GM19023 (cell line): ENCODE results near the gene PRR36.
"Not testable (repeated sequence)": the region's sequence is repeated elsewhere in the genome, so short reads cannot be mapped to it uniquely, and the experiment has no call there.

ENCODE experiments used
- ATAC-seq: cut with Tn5 transposase; IDR thresholded peaks from one replicate; pipeline ENCODE4 v1.9.1; 2021; ENCODE audit warnings: mild to moderate bottlenecking, moderate library complexity; ENCODE audit not compliant: unreplicated experiment

PRR36 gene

DNA sequence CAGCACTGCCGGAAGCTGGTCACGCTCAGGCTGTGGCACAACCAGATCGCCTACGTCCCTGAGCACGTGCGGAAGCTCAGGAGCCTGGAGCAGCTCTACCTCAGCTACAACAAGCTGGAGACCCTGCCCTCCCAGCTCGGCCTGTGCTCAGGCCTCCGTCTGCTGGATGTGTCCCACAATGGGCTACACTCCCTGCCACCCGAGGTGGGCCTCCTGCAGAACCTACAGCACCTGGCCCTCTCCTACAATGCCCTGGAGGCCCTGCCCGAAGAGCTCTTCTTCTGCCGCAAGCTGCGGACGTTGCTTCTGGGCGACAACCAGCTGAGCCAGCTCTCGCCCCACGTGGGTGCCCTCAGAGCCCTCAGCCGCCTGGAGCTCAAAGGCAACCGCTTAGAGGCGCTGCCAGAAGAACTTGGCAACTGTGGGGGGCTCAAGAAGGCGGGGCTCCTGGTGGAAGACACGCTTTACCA lies 26.2 kb upstream of the PRR36 start:
- ATAC-seq, result no peak

DNA sequence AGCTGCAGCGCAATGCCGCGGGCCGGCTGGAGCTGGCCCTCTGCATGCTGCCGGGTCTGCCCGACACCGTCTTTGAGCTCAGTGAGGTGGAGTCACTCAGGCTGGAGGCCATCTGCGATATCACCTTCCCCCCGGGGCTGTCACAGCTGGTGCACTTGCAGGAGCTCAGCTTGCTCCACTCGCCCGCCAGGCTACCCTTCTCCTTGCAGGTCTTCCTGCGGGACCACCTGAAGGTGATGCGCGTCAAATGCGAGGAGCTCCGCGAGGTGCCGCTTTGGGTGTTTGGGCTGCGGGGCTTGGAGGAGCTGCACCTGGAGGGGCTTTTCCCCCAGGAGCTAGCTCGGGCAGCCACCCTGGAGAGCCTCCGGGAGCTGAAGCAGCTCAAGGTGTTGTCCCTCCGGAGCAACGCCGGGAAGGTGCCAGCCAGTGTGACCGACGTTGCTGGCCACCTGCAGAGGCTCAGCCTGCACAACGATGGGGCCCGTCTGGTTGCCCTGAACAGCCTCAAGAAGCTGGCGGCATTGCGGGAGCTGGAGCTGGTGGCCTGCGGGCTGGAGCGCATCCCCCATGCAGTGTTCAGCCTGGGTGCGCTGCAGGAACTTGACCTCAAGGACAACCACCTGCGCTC lies 25.7 kb upstream of the PRR36 start:
- no peak for ATAC-seq

DNA sequence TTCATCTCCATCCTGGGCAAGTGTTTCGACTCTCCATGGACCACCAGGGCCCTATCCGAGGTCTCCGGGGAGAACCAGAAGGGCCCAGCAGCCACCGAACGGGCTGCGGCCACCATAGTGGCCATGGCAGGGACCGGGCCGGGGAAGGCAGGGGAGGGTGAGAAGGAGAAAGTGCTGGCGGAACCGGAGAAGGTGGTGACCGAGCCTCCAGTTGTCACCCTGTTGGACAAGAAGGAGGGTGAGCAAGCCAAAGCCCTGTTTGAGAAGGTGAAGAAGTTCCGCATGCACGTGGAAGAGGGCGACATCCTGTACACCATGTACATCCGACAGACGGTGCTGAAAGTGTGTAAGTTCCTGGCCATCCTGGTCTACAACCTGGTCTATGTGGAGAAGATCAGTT lies 24.8 kb upstream of the PRR36 start:
- no peak for ATAC-seq

DNA sequence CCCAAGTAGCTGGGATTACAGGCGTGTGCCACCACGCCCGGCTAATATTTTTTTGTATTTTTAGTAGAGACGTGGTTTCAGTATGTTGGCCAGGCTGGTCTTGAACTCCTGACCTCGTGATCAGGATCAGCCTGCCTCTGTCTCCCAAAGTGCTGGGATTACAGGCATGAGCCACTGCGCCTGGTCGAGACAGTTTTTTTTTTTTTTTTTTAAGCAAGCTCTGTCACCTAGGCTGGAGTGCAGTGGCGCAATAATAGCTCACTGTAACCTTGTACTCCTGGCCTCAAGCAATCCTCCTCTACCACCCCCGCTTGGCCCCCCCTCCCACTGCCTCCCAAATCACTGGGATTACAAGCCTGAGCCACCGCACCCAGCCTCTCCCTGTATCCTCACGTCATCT lies 23.1 kb upstream of the PRR36 start:
- no peak for ATAC-seq

DNA sequence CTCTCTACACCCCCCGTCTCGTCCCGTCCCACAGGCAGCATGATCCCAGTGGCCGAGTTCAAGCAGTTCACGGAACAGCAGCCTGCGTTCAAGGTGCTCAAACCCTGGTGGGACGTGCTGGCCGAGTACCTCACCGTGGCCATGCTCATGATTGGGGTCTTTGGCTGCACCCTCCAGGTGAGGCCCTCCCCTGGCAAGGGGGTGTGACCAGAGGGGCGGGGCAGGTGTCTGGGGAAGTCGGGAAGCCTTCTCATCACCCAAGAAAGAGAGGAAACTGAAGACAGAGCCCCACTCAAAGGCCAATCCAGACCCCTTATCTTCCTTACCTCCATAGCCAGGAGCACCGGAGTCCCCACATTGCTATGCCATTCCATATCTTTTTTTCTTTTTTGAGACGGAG lies 21.4 kb upstream of the PRR36 start:
- no peak for ATAC-seq

DNA sequence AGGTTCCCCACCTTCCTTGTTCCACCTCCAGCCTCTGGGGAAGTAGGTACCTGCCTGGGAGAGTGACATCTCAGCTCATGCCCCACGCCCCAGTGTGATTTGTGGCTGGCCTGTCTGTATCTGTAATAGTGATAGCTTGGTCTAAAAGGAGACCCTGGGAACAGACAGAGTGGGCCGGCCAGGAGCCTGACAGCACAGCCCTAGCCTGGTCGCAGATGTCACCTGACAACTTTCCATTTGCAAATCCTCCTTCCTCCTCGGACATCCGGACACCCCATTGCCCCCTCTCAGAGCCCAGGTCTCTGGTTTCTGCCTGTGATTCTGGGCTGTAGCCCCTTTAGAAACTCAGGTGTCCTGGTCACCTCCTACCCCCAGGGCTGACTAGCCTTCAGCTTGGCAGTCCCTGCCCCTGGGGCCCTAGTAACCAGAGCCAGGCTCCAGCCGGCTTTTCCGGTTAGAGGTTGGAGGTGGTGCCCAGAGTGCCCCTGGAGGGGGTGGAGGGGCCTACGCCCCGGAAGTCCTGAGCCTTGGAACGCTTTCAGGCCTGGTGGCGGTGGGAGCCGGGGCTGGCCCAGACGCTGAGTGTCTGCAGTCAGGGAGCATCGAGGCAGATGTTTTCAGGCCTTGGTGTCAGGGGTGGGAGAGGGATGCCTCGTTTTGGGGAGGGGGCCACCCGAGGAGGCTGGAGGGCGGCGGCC lies 20.6 kb upstream of the PRR36 start:
- no peak for ATAC-seq

DNA sequence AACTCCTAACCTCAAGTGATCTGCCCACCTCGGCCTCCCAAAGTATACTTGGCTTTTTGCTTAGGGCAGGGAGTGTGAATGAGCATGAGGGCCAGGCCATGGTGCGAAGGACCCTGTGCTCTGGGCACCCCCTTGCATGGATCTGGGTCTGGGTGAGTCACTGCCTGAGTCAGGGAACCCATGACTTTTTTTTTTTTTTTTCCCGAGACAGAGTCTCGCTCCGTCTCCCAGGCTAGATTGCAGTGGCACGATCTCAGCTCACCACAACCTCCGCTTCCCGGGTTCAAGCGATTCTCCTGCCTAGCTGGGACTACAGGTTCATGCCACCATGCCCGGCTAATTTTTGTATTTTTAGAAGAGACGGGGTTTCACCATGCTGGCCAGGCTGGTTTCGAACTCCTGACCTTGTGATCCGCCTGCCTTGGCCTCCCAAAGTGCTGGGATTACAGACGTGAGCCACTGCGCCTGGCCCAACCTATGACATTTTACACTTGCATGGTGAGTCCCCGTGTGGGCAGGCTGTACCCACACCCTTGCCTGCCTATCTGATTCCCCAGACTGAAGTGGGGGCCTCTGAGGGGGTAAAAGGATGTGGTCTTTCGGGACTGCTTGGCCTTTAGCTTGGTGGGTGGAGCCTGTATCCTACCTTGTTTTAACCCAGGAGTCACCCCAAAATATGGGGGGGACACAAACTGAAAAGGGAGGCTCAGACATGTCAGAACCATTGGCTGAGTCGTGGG lies 19.3 kb upstream of the PRR36 start:
- ATAC-seq, result not testable (repeated sequence)

DNA sequence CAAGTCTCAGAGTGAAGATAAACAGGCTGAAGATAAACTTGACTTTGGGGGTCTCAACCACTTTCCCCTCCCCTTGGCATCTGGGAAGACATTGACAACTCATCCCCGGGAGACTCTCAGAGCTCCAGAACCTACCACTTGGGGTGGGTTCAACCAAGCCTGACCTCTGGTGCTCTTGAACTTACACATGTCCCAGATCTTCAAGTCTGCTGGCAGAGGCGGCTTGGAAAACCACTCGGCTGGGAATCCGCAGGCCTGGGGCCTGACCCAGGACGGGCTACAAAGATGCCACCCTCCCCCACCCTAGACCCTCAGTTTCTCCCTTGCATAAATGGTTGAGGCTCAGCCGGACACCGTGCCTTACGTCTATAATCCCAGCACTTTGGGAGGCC lies 14.6 kb upstream of the PRR36 start:
- ATAC-seq, result no peak

DNA sequence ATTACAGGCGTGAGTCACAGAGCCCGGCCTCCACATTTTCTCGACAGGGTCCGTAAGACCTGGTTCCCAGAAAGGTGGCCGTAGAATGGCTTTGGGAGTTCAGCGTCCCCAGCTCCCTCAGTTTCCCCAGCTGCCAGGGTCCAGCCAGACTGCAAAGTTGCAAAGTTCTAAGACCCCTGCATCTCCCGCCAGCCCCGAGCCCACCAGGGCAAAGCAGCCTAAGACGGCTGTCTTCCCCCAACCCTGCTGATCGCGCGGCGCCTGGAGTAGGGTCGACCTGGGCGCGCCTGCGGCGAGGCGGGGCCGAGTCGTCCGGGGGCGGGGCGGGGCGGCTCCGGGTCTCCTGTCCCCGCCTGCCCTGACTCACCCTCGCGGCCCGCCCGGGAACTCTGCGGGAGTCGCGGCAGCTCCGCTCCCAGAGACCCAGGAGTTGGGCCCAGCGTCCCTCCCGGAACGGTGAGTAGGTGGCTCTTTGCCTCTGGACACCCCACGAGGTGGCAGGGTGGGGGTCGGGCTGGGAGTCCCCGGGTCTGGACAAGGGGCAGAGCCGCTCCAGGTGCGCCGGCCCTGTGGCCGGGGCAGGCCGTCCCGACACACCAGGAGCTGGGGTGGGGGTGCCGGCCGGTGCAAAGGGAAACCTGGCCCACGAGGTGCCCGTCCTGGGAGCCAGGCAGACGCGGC lies 14.1 kb upstream of the PRR36 start, which contains the start of gene LRRC8E:
Gene LRRC8E, plus strand, starts transcription at position 366 of the 681 bp plus-strand sequence. CDS start 7,094 bp downstream, outside the sequence.
- no peak for ATAC-seq

DNA sequence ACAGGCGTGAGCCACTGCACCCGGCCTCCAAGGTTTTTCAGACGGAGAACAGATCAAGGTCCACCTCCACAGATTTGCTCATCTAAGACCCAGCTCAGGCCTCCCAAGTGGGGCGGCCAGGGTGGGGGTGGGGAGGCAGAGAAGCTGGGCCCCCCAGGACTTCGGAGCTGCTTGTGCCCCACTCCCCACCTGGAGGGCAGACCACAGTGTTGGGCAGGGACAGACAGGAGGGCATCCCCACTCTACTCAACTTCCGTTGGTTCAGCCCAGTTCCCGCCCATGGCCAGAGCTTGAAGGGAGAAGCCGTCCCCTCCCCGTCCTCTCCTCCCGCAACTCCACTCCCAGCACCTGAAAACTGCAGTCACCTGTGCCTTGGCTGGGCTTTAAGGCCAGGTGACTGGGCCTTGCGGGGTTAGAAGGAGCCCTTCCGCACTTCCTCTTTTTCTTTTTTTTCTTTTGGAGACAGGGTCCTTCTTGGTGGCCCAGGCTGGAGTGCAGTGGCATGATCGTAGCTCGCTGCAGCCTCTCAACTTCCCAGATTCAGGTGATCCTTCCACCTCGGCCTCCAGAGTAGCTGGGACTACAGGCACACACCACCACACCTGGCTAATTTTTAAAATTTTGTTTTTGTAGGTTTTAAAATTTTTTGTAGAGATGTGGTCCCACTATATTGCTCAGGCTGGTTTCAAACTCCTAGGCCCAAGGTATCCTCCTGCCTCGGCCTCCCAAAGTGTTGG lies 13.4 kb upstream of the PRR36 start:
- ATAC-seq, result no peak

DNA sequence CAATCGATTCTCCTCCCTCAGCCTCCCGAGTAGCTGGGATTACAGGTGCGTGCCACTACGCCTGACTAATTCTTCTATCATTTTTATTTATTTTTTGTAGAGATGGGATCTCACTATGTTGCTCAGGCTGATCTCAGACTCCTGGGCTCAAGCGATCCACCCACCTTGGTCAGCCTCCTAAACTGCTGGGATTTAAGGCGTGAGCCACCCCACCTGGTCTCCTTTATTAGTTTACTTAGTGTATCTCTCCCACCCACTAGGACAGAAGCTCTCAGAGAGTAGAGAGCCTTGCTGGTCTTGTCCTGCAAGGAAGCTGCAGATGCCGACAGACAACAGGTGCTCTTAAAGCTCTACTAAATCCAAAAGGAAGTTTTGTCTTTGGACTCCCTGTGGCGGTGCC lies 11.6 kb upstream of the PRR36 start:
- ATAC-seq, result no peak

DNA sequence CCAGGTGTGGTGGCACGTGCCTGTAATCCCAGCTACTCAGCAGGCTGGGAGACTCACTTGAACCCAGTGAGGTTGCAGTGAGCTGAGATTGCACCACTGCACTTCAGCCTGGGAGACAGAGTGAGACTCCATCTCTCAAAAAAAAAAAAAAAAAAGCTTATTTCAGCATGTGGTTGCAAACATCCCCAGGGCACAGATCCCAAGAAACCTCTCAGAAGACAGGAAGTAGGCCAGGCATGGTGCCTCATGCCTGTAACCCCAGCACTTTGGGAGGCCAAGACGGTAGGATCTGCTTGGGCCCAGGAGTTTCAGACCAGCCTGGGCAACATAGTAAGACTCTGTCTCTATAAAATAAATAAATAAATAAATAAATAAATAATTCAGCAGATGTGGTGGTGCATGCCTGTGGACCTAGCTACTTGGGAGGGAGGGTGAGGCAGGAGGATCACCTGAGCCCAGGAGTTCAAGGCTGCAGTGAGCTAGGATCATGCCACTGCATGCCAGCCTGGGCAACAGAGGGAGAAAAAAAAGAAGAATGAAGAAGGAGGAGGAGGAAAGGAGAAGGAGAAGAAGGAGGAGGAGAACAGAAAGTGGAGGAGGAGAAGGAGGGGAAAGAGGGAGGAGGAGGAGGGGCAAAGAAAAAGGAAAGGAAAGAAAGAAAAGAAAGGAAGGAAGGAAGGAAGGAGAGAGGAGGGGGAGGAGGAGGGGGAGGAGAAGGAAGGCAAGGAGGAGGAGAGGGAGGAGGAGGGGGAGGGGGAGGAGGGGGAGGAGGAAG lies 9.8 kb upstream of the PRR36 start:
- no peak for ATAC-seq

DNA sequence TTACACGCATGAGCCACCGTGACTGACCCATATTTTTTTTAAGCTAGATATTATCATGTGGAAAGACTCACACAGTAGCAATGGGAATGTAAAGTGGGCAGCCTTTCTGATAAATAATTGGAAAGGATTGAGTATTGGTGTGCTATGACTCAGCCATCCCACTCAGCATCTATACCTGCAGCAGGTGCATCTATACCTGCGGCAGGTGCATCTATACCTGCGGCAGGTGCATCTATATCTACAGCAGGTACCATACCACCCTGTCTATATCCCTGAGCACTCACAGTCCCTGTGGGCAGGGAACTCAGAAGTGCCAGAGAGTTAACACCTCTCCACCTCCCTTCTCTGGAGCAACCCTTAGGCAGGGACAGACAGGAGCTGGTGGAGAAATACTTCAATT lies 8.9 kb upstream of the PRR36 start:
- ATAC-seq, result no peak

DNA sequence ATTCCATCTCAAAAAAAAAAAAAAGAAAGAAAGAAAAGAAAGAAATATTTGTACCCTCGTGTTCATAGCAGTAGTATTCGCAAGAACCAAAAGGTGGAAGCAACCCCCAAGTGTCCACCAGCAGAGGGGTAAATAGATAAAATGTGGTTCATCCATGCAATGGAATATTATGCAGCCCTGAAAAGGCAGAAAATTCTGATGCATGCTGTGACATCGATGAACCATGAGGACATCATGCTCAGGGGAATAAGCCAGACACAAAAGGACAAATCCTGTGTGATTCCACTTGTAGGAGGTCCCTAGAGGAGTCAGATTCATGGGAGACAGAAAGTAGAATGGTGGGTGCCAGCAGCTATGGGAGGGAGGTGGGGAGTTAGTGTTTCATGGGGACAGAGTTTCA lies 7.7 kb upstream of the PRR36 start:
- no peak for ATAC-seq

DNA sequence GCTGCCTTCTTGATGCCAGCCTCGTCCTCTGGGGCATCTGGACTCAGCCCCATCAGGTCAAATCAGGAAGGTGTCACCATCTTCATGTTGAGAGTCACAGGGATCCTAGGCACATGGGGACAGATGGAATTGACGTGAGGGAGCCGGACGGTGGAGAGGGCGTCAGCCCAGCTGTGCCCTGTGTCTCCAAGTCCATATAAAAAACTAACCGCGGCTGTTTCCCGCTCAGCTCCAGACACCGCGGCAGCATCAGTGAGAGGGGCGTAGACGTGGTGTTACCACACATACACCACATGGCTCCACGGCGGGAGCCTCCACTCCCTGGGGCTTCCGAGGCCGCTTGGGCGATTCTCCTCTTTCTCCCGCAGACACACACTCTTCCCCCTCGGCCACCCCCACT lies 5.6 kb upstream of the PRR36 start:
- no peak for ATAC-seq

DNA sequence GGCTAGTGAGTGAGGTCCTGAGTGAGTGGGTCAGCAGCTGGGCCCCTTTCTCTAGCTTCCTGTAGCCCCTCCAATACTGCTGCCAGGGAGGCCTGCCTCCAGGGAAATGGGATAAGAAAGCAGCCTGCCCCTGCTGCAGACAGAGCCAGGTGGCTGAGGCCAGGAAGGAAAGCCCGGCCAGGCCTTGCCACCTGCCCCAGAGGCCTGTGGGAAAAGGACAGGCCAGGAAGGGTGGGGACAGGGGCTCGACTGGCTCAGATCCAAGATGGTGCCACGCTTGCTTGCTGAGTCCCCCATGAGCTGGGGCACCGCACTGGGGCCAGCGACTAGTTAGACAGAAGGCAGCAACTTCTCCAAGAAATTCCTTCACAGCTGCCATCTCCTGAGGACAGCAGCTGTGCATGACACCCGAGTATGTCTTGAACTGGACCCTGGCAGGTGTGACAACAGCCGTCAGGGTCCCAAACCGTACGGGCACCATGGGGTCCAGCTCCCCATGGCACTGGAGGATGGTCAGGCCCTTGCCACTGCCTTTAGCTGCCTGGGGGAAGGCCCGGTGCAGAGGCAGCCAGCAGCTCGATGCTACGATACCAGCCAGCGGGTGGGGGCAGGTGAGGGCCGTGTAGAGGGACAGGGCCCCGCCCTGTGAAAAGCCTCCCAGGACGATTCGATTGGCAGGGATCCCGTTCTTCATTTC lies 5.1 kb upstream of the PRR36 start:
- no peak for ATAC-seq

DNA sequence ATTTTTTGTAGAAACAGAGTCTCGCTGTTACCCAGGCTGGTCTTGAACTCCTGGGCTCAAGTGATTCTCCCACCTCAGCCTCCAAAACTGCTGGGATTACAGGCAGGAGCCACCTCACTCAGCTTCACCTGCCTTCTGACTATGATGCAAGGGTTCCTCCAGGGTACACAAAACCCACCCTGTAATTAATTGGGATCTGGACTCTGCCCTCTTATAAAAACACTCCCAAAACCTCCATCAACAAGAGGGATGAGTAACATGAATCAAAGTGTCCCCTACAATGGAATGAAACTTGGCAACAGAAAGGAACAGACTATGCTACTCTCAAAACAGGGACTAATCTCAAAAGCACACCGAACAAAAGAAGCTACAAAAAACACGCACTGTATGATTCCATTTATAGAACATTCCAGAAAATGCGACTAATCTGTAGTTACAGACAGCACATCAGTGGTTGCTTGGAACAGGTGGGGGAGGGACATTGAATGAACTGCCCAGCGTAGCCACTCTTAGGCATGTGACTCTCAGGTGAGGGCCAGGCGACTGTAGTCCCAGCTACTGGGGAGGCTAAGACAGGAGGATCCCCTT lies 3.2 kb upstream of the PRR36 start:
- ATAC-seq, result no peak

DNA sequence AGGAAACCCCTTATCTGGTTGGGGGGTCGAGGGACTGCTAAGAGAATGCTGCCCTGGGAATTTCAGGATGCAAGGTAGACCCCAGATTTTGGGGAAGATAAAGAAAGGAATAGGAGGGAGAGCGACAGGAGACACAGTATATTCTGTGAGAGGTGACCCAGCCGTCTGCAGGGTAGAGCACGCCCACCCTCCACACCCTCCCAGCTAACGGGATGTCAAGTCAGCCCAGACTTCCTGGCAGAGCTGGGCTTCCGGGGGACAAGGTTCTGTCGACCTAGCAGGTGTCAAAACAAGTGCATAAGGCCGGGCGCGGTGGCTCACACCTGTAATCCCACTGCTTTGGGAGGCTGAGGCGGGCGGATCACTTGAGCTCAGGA lies 695 bp upstream of the PRR36 start:
- ATAC-seq, result no peak
